NCI-H2029 treated with DMSO at 0.1 percent for 48 hours (cell line): ENCODE data around the gene TMEM245.
"Not testable (repeated sequence)": the region's sequence is repeated elsewhere in the genome, so short reads cannot be mapped to it uniquely, and the experiment has no call there.

Experiments used
- DNase-seq: peaks from one replicate; lab custom pipeline; 2025; lab: John Stamatoyannopoulos, UW

Gene TMEM245

GRCh38 chr9:108991479-108991878 lies 128.3 kb downstream of the TMEM245 start:
- peak; percentile 77 for DNase-seq

DNA sequence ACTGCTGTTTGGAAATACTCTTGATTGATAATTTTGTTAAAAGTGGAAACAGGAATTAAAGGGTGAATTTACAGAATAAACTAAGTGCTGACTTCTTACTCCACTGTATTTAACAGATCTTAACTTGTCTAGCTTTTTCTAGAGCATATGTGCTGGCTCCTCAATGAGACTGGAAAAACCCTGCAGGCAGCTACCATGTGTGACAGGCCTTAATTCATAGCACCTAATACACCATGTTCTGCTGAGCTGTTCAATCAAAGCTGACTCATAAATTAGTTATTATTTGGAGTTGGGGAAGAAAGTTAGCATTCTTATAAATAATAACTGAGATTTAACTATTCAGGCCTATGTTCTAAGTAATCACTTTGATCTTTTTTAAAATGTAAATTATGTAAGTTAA lies 135.9 kb downstream of the TMEM245 start:
- DNase-seq: no peak

DNA sequence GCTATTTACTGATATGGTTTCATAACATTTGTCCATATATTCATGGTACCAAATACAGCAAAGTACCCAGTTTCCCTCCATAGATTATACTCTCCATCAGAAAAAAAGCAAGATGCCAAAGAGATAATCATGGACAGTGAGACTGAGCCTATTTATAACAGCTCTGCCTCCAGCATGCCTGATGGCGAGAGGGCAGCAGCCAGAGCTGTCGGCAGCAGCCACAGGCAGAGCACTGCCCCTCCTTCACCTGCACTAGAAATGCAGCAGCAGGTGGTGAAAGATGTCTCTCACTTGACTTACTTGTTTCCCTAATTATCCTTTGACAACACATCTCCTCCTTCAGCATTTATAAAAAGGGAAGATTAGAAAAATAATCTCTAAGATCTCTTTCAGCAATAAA lies 138.9 kb downstream of the TMEM245 start:
- no peak for DNase-seq

DNA sequence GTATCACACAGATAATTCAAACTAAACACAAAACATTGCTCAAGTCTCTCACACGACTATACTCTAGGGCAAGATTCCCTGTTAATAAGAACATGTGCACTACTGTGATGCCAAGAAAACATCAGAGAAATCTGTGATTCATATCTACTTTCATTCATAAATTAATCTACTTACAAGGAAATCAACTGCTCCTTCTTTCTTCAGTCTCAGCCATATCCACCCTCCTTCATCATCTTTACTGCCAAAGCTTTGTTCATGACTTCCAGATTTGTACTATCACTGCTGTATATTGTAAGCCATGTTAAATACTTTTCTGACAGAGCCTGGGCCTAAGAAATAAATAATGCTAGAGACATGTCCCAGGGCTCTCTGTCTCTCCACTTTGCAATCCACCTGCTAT lies 141.5 kb downstream of the TMEM245 start:
- no peak for DNase-seq

- DNase-seq: no peak
Measured at GRCh38 chr9:108973895-108974294, 145.9 kb downstream of the TMEM245 start.

GRCh38 chr9:108972626-108973209 lies 147.0 kb downstream of the TMEM245 start:
- no peak for DNase-seq

GRCh38 chr9:108972186-108972585 lies 147.6 kb downstream of the TMEM245 start:
- DNase-seq: no peak

GRCh38 chr9:108971392-108971791 lies 148.4 kb downstream of the TMEM245 start:
- not testable (repeated sequence) for DNase-seq

GRCh38 chr9:108967916-108968315 lies 151.8 kb downstream of the TMEM245 start:
- DNase-seq: no peak
